SK-N-SH (cell line): ENCODE results near the gene UFM1. TPM values are rescaled to one million over a fixed set of nuclear protein-coding genes. Genes with fewer than 3 reads are reported as not detected.

ENCODE experiments used
- CTCF ChIA-PET: fragments of 300-600, 350-600 bp; formaldehyde crosslinking; extraction: SDS; loops from one replicate; lab custom pipeline; 2021; lab: Yijun Ruan, JAX
- POLR2A ChIA-PET: fragments of 350-600 bp; sonication (Branson Sonifier 250); formaldehyde crosslinking; extraction: SDS; loops from one replicate; lab custom pipeline; 2020; ENCODE audit warnings: antibody characterized with exemption, inconsistent platforms; lab: Yijun Ruan, JAX
- DNase-seq: peaks from one replicate; pipeline ENCODE4 v3.0.0; 2012
- H2AFZ ChIP-seq: fragments of 200-600 bp; sonication (generic); 2 replicates; pipeline ENCODE4 v1.8.1; 2016; ENCODE audit warnings: antibody characterized with exemption, mild to moderate bottlenecking, low read depth
- H3F3A ChIP-seq: fragments of 200-600 bp; sonication (generic); replicated peaks from 2 replicates; pipeline ENCODE3; 2016; ENCODE audit warnings: antibody characterized with exemption, mild to moderate bottlenecking; ENCODE audit not compliant: insufficient read depth
- H3K27ac ChIP-seq, 2 experiments: fragments of 200-500 bp in 1 of 2; fragments of 200-600 bp in 1 of 2; sonication (Bioruptor generic) in 1 of 2; sonication (generic), shearing (Covaris generic) in 1 of 2; 2 replicates each; pipeline versions ENCODE4 v1.5.1 to v1.6.1; 2014 to 2016; ENCODE audit warnings: low read depth in 2 of 2, inconsistent platforms in 1 of 2, low read length in 1 of 2, mild to moderate bottlenecking in 1 of 2, mixed read lengths in 1 of 2
- H3K27me3 ChIP-seq: fragments of 200-600 bp; sonication (generic), shearing (Covaris generic); 2 replicates; pipeline ENCODE4 v1.6.1; 2016; ENCODE audit warnings: mixed run types; ENCODE audit not compliant: insufficient read depth
- H3K36me3 ChIP-seq, 2 experiments: fragments of 200-500 bp in 1 of 2; fragments of 200-600 bp in 1 of 2; sonication (Bioruptor generic) in 1 of 2; sonication (generic) in 1 of 2; replicated peaks in 1 of 2; 2 replicates each; pipeline versions ENCODE3 to v1.5.1; 2014 to 2016; ENCODE audit warnings: low read length in 1 of 2, mild to moderate bottlenecking in 1 of 2; ENCODE audit not compliant: insufficient read depth in 2 of 2, control insufficient read depth in 1 of 2
- H3K4me1 ChIP-seq, 2 experiments: fragments of 200-500 bp in 1 of 2; fragments of 200-600 bp in 1 of 2; sonication (Bioruptor generic) in 1 of 2; sonication (generic), shearing (Covaris generic) in 1 of 2; 2 replicates each; pipeline versions ENCODE4 v1.5.1 to v1.6.1; 2014 to 2016; ENCODE audit warnings: low read depth in 1 of 2, low read length in 1 of 2, mixed run types in 1 of 2; ENCODE audit not compliant: insufficient read depth in 2 of 2, control insufficient read depth in 1 of 2
- H3K4me2 ChIP-seq: fragments of 200-600 bp; sonication (generic), shearing (Covaris generic); 2 replicates; pipeline ENCODE4 v1.6.1; 2017; ENCODE audit warnings: mixed run types
- H3K4me3 ChIP-seq, 2 experiments: fragments of 200-500 bp in 1 of 2; fragments of 200-600 bp in 1 of 2; sonication (Bioruptor generic) in 1 of 2; sonication (generic), shearing (Covaris generic) in 1 of 2; 2 replicates each; pipeline versions ENCODE4 v1.5.1 to v1.8.1; 2014 to 2016; ENCODE audit warnings: low read depth in 2 of 2, inconsistent platforms in 1 of 2, low read length in 1 of 2, mild to moderate bottlenecking in 1 of 2, mixed read lengths in 1 of 2, moderate library complexity in 1 of 2
- H3K79me2 ChIP-seq: fragments of 200-600 bp; sonication (generic); 2 replicates; pipeline ENCODE4 v1.8.1; 2017; ENCODE audit warnings: mild to moderate bottlenecking; ENCODE audit not compliant: insufficient read depth
- H3K9ac ChIP-seq: fragments of 200-600 bp; sonication (generic); 2 replicates; pipeline ENCODE4 v1.6.1; 2017; ENCODE audit warnings: mixed run types
- H3K9me2 ChIP-seq: fragments of 200-600 bp; sonication (generic); 2 replicates; pipeline ENCODE4 v1.6.1; 2017; ENCODE audit warnings: mixed run types
- H3K9me3 ChIP-seq: fragments of 200-600 bp; sonication (generic); 2 replicates; pipeline ENCODE4 v1.6.1; 2017; ENCODE audit warnings: mixed run types, mild to moderate bottlenecking, moderate library complexity
- H4K20me1 ChIP-seq: fragments of 200-600 bp; sonication (generic); 2 replicates; pipeline ENCODE4 v1.6.1; 2017; ENCODE audit warnings: mild to moderate bottlenecking, mixed run types; ENCODE audit not compliant: insufficient read depth
- CHD2 ChIP-seq: fragments of 150-350 bp; IDR thresholded peaks from 2 replicates; pipeline ENCODE4 v1.6.1; 2018; ENCODE audit warnings: low read length; ENCODE audit not compliant: partially characterized antibody
- ELF1 ChIP-seq: IDR thresholded peaks from 2 replicates; pipeline ENCODE4 v1.4.0; 2012
- EZH2phosphoT487 ChIP-seq: fragments of 200-600 bp; sonication (generic); IDR thresholded peaks from 2 replicates; pipeline ENCODE4 v1.6.1; 2017; ENCODE audit warnings: low read depth, mixed run types, mild to moderate bottlenecking, antibody characterized with exemption, moderate library complexity, borderline replicate concordance
- FOSL2 ChIP-seq: IDR thresholded peaks from 2 replicates; pipeline ENCODE4 v1.4.0; 2012; ENCODE audit warnings: low read depth, mild to moderate bottlenecking, moderate library complexity, borderline replicate concordance
- FOXM1 ChIP-seq: IDR thresholded peaks from 2 replicates; pipeline ENCODE4 v1.4.0; 2012; ENCODE audit warnings: low read depth, mild to moderate bottlenecking
- GATA2 ChIP-seq: sonication (generic); formaldehyde crosslinking; IDR thresholded peaks from 2 replicates; pipeline ENCODE4 v1.5.0; 2020; ENCODE audit warnings: mild to moderate bottlenecking, missing genetic modification reagents
- JUND ChIP-seq: IDR thresholded peaks from 2 replicates; pipeline ENCODE4 v1.4.0; 2012
- MAX ChIP-seq: IDR thresholded peaks from 2 replicates; pipeline ENCODE4 v1.4.0; 2012; ENCODE audit warnings: low read depth
- MXI1 ChIP-seq: IDR thresholded peaks from 2 replicates; pipeline ENCODE4 v1.6.1; 2012; ENCODE audit warnings: mild to moderate bottlenecking, low read depth, low read length, improper control_type of control experiment
- NFIC ChIP-seq: IDR thresholded peaks from 2 replicates; pipeline ENCODE4 v1.4.0; 2012; ENCODE audit warnings: borderline replicate concordance
- RCOR1 ChIP-seq: fragments of 150-350 bp; IDR thresholded peaks from 2 replicates; pipeline ENCODE4 v1.6.1; 2017; ENCODE audit warnings: antibody characterized with exemption, low read length
- SMC3 ChIP-seq: IDR thresholded peaks from 2 replicates; pipeline ENCODE4 v1.6.1; 2012; ENCODE audit warnings: low read depth, low read length, improper control_type of control experiment
- TAF1 ChIP-seq: IDR thresholded peaks from 2 replicates; pipeline ENCODE4 v1.6.1; 2012; ENCODE audit warnings: low read depth, mild to moderate bottlenecking, low read length, moderate library complexity, borderline replicate concordance
- TCF12 ChIP-seq: IDR thresholded peaks from 2 replicates; pipeline ENCODE4 v1.4.0; 2012
- USF2 ChIP-seq: fragments of 150-350 bp; IDR thresholded peaks from 2 replicates; pipeline ENCODE4 v1.6.1; 2017; ENCODE audit warnings: antibody characterized with exemption, low read length, low read depth, borderline replicate concordance
- YY1 ChIP-seq: IDR thresholded peaks from 2 replicates; pipeline ENCODE4 v1.4.0; 2012; ENCODE audit warnings: low read depth, mild to moderate bottlenecking
- ZBTB33 ChIP-seq: IDR thresholded peaks from 2 replicates; pipeline ENCODE4 v1.4.0; 2012; ENCODE audit warnings: low read depth, borderline replicate concordance
- WGBS: methylation state at CpG from one replicate; pipeline ENCODE4 v1.1.6; 2017; ENCODE audit warnings: low lambda C conversion rate; 5-methylcytosine and 5-hydroxymethylcytosine counted together
- polyA plus RNA-seq, 3 experiments: library from polyadenylated mRNA; depleted of rRNA; stranded (reverse); fragments of >200 nt; gene quantifications; 2 replicates each; pipeline ENCODE4 v1.2.3, GENCODE V29; 2012

The UFM1 gene
- polyA plus RNA-seq, 1 of the 3 experiments (the other 2 are of a cell fraction): 17.0 TPM

- POLR2A ChIA-PET: no interaction called here
- Histone ChIP-seq H2AFZ (no peak overlapping the region), H3K9ac (no peak overlapping the region), H3F3A (peaks cover 12% of the 10 kb centered on the region), H3K9me3 (no peaks in the 10 kb centered on the region), H3K9me2 (no peaks in the 10 kb centered on the region)
- TF ChIP-seq NFIC: no peak
- TF ChIP-seq TAF1: no peak
- TF ChIP-seq JUND: no peak
- TF ChIP-seq CHD2: no peak
- TF ChIP-seq ELF1: no peak
- no peak for TF ChIP-seq MXI1
- no peak for TF ChIP-seq SMC3
- no peak for TF ChIP-seq USF2
- TF ChIP-seq ZBTB33: no peak
- TF ChIP-seq RCOR1: no peak
- no peak for TF ChIP-seq EZH2phosphoT487
- TF ChIP-seq YY1: no peak
- no peak for TF ChIP-seq TCF12
- no peak for TF ChIP-seq FOXM1
- no peak for TF ChIP-seq MAX
- TF ChIP-seq GATA2 (CRISPR knock-in tag): no peak
- TF ChIP-seq FOSL2: no peak
- TF ChIP-seq, all 33 proteins: peak for 0
- DNase-seq: no peak
- 98% methylated on average over 4 of the region's 4 CpGs for WGBS
- Histone ChIP-seq H3K27ac (no peak overlapping the region), H3K79me2 (no peaks in the 10 kb centered on the region; the same call in 1 of the 2 replicates), H3K4me3 (no peak overlapping the region), H3K36me3 (peaks cover 60 to 67% of the 10 kb centered on the region in 2 experiments), H3K4me1 (no peaks in the 10 kb centered on the region), H3K4me2 (no peak overlapping the region), H4K20me1 (no peaks in the 10 kb centered on the region), H3K27me3 (no peaks in the 10 kb centered on the region)
- CTCF ChIA-PET: no interaction called here
These were observed 12.1 kb downstream of the UFM1 start for GRCh38 chr13:38361542-38362262.
